HEK293 (cell line): ENCODE results near the gene TIMP2.

Source experiments
- KLF9 ChIP-seq: fragments of 450-650 bp; formaldehyde crosslinking; IDR thresholded peaks from 2 replicates; pipeline ENCODE4 v1.5.1; 2016; ENCODE audit warnings: missing biosample characterization, missing genetic modification characterization, low read depth
- YY1 ChIP-seq: fragments of 450-650 bp; formaldehyde crosslinking; IDR thresholded peaks from 2 replicates; pipeline ENCODE4 v1.5.1; 2018; ENCODE audit warnings: missing biosample characterization, missing genetic modification characterization
- ZBTB11 ChIP-seq: fragments of 450-650 bp; formaldehyde crosslinking; conservative IDR thresholded peaks from 2 replicates; pipeline ENCODE4 v1.5.1; 2016; ENCODE audit warnings: low read depth, missing biosample characterization, missing genetic modification characterization
- ZNF114 ChIP-seq: fragments of 450-650 bp; formaldehyde crosslinking; IDR thresholded peaks from 2 replicates; pipeline ENCODE4 v1.5.0; 2017; ENCODE audit warnings: missing biosample characterization, missing genetic modification characterization
- ZNF175 ChIP-seq: fragments of 450-650 bp; formaldehyde crosslinking; IDR thresholded peaks from 2 replicates; pipeline ENCODE4 v1.5.1; 2016; ENCODE audit warnings: missing biosample characterization, missing genetic modification characterization
- ZNF416 ChIP-seq: fragments of 450-650 bp; formaldehyde crosslinking; IDR thresholded peaks from 2 replicates; pipeline ENCODE4 v1.5.1; 2016; ENCODE audit warnings: missing biosample characterization, missing genetic modification characterization
- ZNF777 ChIP-seq: fragments of 450-650 bp; formaldehyde crosslinking; IDR thresholded peaks from 2 replicates; pipeline ENCODE4 v1.5.1; 2017; ENCODE audit warnings: missing biosample characterization, missing genetic modification characterization, borderline replicate concordance
- ZNF837 ChIP-seq: fragments of 450-650 bp; formaldehyde crosslinking; IDR thresholded peaks from 2 replicates; pipeline ENCODE4 v1.5.1; 2016; ENCODE audit warnings: missing biosample characterization, missing genetic modification characterization
- ZSCAN16 ChIP-seq: fragments of 450-650 bp; formaldehyde crosslinking; IDR thresholded peaks from 2 replicates; pipeline ENCODE4 v1.5.1; 2016; ENCODE audit warnings: missing biosample characterization, missing genetic modification characterization
- TF ChIP-seq, protein P1 (sequence below): fragments of 450-650 bp; formaldehyde crosslinking; IDR thresholded peaks from 2 replicates; pipeline ENCODE4 v1.5.1; 2016; ENCODE audit warnings: missing biosample characterization, missing genetic modification characterization
- TF ChIP-seq, protein P2 (sequence below): fragments of 450-650 bp; formaldehyde crosslinking; IDR thresholded peaks from 2 replicates; pipeline ENCODE4 v1.5.1; 2016; ENCODE audit warnings: missing biosample characterization, missing genetic modification characterization, borderline replicate concordance
- TF ChIP-seq, protein P3 (sequence below): fragments of 450-650 bp; formaldehyde crosslinking; IDR thresholded peaks from 2 replicates; pipeline ENCODE4 v1.5.1; 2016; ENCODE audit warnings: missing biosample characterization, missing genetic modification characterization
- TF ChIP-seq, protein P4 (sequence below): fragments of 450-650 bp; formaldehyde crosslinking; IDR thresholded peaks from 2 replicates; pipeline ENCODE4 v1.5.1; 2017; ENCODE audit warnings: missing biosample characterization, mild to moderate bottlenecking, missing genetic modification characterization, moderate library complexity

GRCh38 chr17:78922816-78923498, 2.2 kb downstream of the TIMP2 start:
- TF ChIP-seq, protein P1, sequence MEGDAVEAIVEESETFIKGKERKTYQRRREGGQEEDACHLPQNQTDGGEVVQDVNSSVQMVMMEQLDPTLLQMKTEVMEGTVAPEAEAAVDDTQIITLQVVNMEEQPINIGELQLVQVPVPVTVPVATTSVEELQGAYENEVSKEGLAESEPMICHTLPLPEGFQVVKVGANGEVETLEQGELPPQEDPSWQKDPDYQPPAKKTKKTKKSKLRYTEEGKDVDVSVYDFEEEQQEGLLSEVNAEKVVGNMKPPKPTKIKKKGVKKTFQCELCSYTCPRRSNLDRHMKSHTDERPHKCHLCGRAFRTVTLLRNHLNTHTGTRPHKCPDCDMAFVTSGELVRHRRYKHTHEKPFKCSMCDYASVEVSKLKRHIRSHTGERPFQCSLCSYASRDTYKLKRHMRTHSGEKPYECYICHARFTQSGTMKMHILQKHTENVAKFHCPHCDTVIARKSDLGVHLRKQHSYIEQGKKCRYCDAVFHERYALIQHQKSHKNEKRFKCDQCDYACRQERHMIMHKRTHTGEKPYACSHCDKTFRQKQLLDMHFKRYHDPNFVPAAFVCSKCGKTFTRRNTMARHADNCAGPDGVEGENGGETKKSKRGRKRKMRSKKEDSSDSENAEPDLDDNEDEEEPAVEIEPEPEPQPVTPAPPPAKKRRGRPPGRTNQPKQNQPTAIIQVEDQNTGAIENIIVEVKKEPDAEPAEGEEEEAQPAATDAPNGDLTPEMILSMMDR (tag by site-specific recombination) = no peak
- TF ChIP-seq ZSCAN16 (tag by site-specific recombination) (no peak), KLF9 (tag by site-specific recombination) (no peak), ZBTB11 (tag by site-specific recombination) (no peak), ZNF114 (tag by site-specific recombination) (no peak), ZNF777 (no peak), ZNF416 (tag by site-specific recombination) (no peak), YY1 (tag by site-specific recombination) (no peak), ZNF175 (tag by site-specific recombination) (no peak), ZNF837 (no peak)
- TF ChIP-seq, protein P2, sequence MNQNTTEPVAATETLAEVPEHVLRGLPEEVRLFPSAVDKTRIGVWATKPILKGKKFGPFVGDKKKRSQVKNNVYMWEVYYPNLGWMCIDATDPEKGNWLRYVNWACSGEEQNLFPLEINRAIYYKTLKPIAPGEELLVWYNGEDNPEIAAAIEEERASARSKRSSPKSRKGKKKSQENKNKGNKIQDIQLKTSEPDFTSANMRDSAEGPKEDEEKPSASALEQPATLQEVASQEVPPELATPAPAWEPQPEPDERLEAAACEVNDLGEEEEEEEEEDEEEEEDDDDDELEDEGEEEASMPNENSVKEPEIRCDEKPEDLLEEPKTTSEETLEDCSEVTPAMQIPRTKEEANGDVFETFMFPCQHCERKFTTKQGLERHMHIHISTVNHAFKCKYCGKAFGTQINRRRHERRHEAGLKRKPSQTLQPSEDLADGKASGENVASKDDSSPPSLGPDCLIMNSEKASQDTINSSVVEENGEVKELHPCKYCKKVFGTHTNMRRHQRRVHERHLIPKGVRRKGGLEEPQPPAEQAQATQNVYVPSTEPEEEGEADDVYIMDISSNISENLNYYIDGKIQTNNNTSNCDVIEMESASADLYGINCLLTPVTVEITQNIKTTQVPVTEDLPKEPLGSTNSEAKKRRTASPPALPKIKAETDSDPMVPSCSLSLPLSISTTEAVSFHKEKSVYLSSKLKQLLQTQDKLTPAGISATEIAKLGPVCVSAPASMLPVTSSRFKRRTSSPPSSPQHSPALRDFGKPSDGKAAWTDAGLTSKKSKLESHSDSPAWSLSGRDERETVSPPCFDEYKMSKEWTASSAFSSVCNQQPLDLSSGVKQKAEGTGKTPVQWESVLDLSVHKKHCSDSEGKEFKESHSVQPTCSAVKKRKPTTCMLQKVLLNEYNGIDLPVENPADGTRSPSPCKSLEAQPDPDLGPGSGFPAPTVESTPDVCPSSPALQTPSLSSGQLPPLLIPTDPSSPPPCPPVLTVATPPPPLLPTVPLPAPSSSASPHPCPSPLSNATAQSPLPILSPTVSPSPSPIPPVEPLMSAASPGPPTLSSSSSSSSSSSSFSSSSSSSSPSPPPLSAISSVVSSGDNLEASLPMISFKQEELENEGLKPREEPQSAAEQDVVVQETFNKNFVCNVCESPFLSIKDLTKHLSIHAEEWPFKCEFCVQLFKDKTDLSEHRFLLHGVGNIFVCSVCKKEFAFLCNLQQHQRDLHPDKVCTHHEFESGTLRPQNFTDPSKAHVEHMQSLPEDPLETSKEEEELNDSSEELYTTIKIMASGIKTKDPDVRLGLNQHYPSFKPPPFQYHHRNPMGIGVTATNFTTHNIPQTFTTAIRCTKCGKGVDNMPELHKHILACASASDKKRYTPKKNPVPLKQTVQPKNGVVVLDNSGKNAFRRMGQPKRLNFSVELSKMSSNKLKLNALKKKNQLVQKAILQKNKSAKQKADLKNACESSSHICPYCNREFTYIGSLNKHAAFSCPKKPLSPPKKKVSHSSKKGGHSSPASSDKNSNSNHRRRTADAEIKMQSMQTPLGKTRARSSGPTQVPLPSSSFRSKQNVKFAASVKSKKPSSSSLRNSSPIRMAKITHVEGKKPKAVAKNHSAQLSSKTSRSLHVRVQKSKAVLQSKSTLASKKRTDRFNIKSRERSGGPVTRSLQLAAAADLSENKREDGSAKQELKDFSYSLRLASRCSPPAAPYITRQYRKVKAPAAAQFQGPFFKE (tag by site-specific recombination) = no peak
- TF ChIP-seq, protein P3, sequence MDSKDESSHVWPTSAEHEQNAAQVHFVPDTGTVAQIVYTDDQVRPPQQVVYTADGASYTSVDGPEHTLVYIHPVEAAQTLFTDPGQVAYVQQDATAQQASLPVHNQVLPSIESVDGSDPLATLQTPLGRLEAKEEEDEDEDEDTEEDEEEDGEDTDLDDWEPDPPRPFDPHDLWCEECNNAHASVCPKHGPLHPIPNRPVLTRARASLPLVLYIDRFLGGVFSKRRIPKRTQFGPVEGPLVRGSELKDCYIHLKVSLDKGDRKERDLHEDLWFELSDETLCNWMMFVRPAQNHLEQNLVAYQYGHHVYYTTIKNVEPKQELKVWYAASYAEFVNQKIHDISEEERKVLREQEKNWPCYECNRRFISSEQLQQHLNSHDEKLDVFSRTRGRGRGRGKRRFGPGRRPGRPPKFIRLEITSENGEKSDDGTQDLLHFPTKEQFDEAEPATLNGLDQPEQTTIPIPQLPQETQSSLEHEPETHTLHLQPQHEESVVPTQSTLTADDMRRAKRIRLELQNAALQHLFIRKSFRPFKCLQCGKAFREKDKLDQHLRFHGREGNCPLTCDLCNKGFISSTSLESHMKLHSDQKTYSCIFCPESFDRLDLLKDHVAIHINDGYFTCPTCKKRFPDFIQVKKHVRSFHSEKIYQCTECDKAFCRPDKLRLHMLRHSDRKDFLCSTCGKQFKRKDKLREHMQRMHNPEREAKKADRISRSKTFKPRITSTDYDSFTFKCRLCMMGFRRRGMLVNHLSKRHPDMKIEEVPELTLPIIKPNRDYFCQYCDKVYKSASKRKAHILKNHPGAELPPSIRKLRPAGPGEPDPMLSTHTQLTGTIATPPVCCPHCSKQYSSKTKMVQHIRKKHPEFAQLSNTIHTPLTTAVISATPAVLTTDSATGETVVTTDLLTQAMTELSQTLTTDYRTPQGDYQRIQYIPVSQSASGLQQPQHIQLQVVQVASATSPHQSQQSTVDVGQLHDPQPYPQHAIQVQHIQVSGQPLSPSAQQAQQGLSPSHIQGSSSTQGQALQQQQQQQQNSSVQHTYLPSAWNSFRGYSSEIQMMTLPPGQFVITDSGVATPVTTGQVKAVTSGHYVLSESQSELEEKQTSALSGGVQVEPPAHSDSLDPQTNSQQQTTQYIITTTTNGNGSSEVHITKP (tag by site-specific recombination) = no peak
- TF ChIP-seq, protein P4, sequence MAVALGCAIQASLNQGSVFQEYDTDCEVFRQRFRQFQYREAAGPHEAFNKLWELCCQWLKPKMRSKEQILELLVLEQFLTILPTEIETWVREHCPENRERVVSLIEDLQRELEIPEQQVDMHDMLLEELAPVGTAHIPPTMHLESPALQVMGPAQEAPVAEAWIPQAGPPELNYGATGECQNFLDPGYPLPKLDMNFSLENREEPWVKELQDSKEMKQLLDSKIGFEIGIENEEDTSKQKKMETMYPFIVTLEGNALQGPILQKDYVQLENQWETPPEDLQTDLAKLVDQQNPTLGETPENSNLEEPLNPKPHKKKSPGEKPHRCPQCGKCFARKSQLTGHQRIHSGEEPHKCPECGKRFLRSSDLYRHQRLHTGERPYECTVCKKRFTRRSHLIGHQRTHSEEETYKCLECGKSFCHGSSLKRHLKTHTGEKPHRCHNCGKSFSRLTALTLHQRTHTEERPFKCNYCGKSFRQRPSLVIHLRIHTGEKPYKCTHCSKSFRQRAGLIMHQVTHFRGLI (tag by site-specific recombination) = no peak
